HG03571 (cell line): ENCODE results near the gene ZSCAN12.
A peak's percentile ranks its signal among the peaks of the same experiment; 100 is the strongest.
"Not testable (repeated sequence)": the region's sequence is repeated elsewhere in the genome, so short reads cannot be mapped to it uniquely, and the experiment has no call there.

Source experiments
- ATAC-seq: cut with Tn5 transposase; IDR thresholded peaks from one replicate; pipeline ENCODE4 v1.9.1; 2021; ENCODE audit not compliant: unreplicated experiment

Gene ZSCAN12

DNA sequence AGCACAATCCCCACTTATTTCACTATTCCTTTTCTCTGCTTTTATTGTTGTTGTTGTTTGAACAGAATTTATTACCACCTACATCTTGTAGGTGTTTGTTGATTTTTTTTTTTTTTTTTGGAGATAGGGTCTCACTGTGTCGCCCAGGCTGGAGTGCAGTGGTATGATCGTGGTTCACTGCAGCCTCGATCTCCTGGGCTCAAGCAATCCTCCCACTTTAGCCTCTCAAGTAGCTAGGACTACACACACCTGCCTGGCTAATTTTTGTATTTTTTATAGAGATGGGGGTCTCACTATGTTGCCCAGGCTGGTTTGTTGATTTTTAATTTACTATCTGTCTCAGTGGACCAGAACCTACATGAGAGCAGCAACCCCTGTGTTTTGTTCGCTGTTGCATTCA is 3.6 kb downstream of the ZSCAN12 start:
- ATAC-seq: no peak

DNA sequence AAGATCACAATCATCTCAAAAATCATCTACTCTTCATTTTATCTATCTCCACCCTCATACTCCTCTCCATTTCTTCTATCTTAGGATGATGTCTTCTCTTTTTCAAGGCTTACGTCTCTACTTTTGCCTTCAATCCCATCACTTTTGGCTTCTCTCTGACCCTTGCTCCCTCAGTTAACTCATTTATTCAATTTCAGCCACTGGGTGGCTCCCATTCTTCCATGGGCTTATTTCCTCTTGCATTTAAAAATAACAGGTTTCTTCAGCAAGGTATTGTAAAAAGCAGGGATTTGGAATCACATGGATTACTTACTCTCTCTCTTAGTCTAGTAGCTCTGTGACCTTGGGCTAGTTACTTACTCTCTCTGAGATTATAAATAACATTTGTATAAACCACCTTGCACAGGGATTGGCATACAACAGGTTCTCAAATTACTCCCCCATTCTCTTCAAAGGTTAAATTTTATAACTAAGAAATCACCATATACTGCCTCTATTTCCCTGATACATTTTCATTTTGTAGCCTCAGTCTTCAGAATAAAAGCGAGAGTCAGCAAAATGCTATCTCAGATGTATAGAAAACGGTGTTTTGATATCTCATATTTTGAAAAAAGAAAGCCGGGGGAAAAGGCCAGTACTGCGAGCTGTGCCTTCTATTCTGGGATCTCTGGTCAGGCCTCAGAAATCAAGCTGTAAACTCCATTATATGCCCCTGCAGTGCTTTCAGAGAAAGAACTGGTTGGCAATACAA is 5.5 kb downstream of the ZSCAN12 start:
- ATAC-seq: no peak

DNA sequence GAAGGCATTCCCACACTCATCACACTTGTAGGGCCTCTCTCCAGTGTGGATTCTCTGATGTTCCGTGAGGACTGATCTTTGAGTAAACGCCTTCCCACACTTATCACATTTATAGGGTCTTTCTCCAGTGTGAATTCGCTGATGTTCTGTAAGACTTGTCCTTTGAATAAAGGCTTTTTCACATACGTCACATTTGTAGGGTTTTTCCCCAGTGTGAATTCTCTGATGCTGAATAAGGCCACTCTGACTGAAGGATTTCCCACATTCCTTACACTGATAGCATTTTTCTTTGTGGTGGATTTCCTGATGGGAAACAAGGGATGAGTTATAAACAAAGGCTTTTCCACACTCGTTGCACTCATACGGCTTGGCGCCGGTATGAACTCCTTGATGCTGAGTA is 8.9 kb downstream of the ZSCAN12 start:
- no peak for ATAC-seq

DNA sequence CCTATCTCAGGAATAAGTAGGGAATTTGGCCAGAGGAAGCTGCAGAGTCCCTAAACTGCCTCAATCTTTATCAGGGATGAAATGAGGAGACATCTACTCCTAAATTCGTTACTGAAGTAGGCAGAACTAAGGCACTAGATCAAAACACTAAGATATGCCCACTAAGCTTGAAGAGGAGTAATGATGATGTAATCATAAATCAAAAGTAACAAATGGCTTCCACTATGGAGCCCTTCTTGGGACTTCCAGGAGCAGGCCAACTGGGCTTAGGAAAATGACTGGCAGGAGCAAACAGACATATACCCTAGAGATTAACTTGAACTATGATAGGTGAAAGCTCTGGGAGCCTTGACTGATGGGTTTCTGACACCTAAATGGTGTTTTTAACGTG is 15.4 kb downstream of the ZSCAN12 start:
- ATAC-seq: no peak

DNA sequence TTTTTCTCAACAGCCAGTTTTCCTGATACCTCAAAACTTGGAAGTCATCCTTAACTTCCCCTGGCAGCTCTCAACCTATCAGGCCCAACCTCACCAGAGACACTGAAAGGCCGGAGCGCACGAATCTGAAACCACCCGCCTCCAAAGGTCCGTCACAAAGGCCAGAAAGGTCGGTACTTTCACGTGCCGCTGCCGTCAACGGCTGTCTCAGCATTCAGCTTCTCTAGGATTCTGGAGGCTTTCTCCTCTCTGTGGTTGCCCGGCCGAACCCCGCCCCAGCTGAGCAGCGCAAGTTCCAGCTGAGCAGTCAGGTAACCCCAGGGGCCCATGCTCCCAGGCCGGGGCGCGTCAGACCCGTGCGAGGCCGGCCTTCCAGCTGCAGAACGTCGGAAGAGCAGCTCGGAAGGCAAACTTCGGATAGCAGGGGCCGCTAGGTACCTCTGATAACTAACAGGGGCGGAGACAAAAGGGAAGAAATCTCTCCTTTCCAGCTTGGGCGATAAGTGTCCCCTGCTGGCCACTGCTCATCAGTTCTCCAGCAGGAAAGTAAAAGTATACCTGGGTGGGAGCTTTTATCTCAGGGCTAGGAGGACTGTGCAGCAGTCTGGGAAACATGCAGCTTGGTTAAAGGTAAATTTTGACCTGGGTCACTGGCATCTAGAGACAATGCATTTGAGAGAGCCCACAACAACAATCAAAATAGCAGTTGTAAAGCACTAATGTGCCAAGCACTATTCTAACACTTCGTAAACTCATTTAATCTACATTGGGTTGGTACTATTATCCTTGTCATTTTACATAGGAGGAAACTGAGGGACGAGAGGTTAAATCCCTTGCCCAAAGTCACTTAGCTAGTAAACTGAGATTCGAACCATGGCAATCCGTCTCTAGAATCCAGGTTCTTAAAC is 16.1 kb downstream of the ZSCAN12 start:
- peak; percentile 85 for ATAC-seq

DNA sequence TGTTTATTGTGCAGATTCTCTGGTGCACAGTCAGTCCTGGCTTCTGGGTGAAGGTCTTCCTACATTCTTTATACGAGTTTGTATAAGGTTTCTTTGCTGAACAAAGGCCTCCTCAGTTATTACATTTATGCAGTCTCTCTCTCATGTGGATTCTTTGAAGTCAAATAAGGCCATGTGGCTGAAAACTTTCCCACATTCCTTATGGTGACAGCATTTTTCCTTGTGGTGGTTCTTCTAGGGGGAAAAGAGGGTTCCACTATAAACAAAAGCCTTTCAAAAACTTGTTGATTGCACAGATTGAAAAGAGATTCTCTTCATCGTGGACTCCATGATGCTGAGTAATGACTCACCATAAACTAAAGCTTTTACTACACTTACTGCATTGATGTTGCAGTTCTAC is 19.2 kb downstream of the ZSCAN12 start:
- ATAC-seq: no peak

DNA sequence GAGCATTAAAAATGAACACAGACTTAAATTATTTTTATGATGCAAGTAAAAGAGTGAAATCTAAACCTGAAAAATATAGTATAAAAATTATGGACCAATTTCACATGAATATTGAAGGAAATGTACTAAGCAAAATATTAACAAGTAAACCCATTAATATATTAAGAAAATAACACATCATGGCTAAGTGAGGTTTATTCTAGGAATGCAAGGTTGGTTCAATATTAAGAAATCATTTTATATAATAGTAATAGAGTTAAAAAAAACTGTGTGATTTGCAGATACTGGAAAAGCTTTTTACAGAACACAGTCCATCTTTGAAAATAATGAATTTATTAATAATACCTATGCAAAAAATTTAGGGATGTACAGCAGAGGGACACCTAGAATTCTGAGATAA is 20.9 kb downstream of the ZSCAN12 start:
- no peak for ATAC-seq

DNA sequence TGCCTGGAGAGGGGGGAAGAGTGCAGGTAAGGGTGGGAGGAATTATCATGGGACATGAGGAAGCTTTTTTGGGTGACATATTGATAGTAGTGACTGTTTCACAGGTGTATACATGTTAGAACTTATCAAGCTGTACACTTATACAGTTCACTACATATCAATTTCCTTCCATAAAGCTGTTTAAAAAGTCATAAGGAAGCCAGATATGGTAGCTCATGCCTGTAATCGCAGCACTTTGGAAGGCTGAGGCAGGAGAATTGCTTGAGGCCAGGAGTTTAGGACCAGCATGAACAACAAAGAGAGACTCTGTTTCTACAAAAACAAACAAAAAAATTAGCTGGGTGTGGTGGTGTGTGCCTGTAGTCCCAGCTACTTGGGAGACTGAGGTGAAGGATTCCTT is 21.7 kb downstream of the ZSCAN12 start:
- ATAC-seq: no peak

DNA sequence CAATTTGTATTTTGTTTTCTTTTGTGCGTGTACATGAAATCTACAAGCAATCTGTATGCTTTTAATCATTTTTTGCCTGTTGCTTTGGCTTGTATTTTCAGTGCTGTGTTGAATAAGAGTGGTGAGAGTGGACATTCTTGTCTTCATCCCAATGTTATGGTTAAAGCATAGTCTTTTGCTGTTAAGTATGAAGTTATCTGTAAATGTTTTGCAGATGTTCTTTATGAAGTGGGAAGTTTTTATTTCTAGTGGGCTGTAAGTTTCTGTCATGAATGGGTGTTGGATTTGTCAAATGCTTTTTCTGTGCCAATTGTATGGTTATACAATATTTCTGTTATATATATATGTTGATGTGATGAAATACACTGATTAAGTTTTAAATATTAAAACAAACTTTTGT is 25.6 kb downstream of the ZSCAN12 start:
- ATAC-seq: no peak

DNA sequence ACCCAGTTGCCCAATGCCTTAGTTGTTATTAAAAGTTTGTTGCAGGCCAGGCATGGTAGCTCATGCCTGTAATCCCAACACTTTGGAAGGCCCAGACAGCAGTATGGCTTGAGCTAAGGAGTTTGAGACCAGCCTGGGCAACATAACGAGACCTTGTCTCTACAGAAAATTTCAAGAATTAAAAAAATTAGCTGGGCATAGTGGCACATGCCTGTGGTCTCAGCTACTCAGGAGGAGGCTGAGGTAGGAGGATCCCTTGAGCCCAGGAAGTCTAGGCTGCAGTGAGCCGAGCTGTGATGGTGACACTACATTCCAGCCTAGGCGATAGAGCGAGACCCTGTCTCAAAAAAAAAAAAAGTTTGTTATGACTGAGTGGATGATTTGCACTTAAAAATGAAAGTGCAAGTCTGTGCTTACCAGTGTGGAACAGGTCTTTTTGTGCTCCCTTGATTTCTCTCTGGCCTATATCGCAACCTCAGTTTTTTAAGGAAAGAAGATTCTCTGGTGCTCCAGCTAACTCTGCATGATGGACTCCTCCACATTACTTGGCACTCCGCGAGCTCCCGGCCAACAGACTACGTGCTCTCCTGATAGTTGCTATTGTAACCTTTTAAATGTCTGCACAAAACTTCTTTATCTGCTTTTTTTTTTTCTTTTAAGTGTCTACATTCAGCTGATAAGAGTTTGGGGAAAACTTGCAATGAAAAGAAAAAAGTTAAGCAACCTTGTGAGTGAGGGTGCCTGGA is 27.7 kb downstream of the ZSCAN12 start:
- ATAC-seq: peak; percentile 82

DNA sequence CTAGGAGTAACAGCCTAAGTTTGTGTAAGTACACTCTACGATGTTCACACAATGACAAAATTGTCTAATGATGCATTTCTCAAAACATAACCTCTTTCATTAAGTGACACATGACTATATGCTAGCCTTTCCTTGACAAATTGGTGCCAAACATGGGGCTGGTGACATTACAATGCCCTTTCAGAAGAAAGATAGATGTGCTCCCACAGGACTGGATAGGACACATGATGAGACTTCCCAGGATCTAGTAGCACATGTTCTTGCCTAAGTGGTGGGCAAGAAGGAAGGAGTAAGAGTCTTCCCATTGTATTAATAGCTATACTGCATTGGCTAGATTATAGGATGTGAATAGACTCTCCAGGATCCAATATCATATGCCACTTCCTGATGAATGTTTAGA is 28.3 kb downstream of the ZSCAN12 start:
- no peak for ATAC-seq

DNA sequence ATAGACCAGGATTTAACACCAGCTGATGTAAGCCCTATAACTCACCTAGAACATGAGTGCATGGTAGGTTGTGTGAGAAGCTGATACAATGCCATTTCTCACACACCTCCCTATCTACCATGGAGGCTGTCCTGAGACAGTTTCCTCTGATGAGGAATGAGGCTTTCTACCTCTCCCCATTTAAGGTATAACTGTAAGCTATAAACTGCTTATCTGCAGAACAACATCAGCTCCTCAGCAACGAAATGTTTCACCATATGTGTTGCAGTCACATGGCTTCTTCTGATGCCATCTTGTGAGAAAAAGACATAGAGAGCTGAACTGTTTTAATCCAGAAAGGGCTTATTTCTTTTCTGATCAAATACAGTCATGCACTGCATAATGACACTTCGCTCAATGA is 29.1 kb downstream of the ZSCAN12 start:
- ATAC-seq: no peak

DNA sequence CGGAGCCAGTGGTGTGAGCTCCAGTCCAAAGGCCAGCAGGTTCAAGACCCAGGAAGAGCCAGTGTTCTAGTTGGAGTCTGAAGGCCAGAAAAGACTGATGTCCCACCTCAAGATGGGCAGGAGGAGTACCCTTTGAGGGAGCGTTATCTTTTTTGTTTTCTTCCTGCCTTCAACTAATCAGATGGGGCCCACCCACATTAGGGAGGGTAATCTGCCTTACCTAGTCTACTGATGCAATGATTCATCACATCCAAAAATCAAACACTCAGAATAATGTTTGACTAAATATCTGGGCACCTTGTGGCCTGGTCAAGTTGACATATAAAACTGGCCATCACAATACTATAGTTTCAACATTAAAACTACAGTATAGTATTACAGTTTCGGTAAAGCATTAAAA is 30.1 kb downstream of the ZSCAN12 start:
- no peak for ATAC-seq

DNA sequence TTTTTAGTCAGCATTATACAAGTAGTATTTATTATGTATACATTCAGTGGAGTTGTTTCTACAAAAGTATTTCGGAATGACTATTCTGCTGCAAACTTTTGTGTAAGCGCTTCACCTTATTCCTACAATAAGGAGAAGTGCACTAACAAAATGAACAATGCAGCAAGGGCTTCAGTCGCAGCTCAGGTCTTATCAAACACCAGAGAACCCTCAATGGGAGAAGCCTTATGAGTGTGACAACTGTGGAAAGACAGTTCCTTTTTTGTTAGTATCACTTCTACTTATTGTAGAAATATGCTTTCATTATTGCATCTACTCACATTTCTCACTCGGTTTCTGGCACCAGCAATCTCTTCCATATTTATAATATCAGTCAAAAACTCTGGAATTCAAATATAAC is 31.0 kb downstream of the ZSCAN12 start:
- no peak for ATAC-seq

DNA sequence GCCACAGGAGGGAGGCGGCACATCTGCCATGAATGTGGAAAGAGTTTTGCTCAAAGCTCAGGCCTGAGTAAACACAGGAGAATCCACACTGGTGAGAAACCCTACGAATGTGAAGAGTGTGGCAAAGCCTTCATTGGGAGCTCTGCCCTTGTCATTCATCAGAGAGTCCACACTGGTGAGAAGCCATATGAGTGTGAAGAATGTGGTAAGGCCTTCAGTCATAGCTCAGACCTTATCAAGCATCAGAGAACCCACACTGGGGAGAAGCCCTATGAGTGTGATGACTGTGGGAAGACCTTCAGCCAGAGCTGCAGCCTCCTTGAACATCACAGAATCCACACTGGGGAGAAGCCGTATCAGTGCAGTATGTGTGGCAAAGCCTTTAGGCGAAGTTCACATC is 34.0 kb downstream of the ZSCAN12 start:
- ATAC-seq: not testable (repeated sequence)

DNA sequence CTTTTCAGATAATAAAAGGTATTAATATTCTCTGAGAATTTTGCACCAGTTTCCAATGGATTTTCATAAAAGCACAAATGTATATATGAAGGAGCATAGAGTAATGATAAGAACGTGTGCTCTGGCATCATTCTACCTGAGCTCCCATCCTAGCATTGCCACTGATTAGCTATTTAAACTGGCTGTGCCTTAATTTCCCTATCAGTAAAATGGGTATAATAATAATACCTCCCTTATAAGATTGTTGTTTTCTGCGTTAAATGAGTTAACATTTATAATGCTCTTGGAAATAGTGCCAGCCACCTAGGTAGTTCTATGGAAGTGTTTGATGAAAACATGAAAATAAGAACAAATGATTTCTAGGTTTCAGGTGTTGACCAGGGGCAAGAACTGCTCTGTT is 38.6 kb downstream of the ZSCAN12 start:
- ATAC-seq: no peak

DNA sequence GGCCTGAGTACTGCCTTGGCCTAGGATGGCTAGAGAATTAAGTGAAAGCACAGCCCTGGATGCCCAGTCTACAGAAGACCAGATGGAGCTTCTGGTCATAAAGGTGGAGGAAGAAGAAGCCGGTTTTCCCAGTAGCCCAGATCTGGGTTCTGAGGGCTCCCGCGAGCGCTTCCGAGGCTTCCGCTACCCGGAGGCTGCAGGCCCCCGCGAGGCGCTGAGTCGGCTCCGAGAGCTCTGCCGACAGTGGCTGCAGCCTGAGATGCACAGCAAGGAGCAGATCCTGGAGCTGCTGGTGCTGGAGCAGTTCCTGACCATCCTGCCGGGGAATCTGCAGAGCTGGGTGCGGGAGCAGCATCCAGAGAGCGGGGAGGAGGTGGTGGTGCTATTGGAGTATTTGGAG is 40.0 kb downstream of the ZSCAN12 start:
- ATAC-seq: not testable (repeated sequence)

DNA sequence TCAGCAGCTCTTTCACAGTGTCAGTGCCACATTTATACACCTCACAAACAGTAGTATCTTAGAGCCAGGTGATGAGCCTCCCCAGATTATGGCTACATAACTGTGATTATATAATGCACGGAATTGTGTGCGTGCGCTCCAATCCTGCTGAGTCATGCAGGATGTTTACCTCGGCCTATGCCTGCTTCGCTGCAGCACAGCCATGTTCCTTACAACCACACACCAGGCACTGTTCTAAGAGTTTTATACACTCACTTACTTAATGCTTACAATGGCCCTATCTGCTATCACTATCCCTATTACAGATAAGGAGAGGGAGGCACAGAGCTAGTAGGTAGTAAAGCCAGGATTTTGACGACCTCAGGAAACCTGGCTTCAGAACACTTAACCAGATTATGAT is 42.5 kb downstream of the ZSCAN12 start:
- no peak for ATAC-seq

DNA sequence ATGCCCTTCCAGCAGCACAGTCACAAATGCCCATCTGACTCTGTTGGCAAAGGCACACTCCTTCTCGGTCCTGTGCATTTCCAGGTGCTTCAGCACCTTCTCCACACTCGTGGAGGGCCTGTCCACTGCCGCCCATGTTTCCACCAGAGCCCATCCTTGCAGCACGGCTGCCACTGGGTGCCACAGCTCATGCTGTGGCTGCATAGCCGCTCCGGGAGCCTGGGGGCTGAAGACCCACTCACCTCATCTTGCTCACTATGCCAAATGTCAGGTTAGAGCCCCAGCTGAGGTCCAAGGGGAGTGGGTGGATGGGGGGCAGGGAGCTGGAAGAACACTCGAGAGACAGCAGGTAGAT is 42.9 kb downstream of the ZSCAN12 start:
- ATAC-seq: no peak

DNA sequence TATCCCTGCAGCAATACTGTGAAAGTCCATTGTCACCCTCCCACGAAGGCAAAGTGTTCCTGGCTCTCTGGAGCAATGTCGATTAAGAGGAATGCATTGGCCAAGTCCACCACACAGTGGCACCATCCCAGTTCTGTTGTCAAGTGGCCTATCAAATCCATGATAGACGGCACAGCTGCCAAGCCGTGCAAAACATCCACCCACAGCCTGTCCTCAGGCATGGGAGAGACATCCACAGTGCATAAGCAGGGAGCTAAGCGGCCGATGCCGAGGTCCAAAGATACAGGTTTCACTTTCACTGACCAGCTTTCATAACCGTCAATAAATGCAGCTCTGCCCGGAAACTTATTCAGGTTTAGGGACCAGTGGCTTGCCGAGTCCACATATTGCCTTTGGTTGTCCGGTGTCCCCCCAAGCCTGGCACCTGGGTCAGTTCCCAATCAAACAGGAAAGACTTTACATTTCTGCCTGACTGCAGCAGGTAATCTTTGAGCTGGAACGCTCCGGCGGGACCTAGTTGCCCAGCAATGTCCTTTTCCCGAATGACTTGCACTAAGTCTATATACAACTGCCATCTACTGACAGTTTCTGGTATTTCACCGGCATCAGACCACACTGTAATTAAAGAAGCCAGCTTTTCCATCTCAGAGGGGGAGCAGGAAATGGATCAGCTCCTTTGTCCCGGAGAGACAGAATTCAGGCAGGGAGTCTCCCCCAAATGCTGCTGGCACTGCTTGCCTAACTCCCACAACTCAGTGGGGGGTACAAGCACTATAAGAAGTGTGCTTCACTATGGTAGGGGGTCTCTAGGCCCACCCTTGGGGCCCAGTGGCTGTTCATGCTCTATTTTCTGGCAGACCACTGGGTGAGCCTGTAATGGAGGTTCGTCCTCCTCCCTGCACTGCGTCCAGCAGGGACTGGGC is 43.5 kb downstream of the ZSCAN12 start:
- ATAC-seq: no peak
